Gastroesophageal sphincter (tissue), 3 donors: ENCODE data around the gene ITGBL1.

Experiments
- POLR2A ChIP-seq, 2 donors: fragments of 450-650 bp; IDR thresholded peaks; one replicate each; pipeline ENCODE4 v1.6.1; 2017; ENCODE audit warnings: antibody characterized with exemption in 2 of 2, mild to moderate bottlenecking in 2 of 2, moderate library complexity in 1 of 2
- POLR2AphosphoS5 ChIP-seq: sonication (generic); formaldehyde crosslinking; IDR thresholded peaks from one replicate; pipeline ENCODE4 v1.6.1; 2017; ENCODE audit warnings: antibody characterized with exemption
- TF ChIP-seq, protein P1 (sequence below), 4 experiments: fragments of 200-600 bp in 2 of 4; fragments of 450-650 bp in 2 of 4; sonication (generic) in 1 of 4; IDR thresholded peaks; one replicate each; pipeline ENCODE4 v1.5.1; 2017 to 2019; ENCODE audit warnings: antibody characterized with exemption in 4 of 4, mild to moderate bottlenecking in 2 of 4, moderate library complexity in 2 of 4

DNA sequence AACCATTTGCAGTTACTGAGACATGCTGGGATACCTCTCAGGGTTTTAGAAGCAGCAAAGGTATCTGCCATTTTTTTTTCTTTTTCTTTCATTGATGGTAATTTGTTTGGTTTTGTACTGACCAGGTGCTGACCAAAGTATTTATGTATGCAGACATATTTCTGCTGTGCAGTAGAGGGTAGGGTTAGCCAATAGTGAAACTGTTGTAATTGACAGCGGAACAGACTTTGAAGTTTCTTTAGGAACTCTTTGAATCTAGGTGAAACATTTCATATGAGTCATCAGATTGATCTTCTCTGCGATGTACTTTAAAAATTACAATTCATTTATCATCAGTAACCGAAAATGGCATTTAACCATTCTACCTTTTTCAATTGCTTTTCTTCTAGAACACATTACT is 63.0 kb downstream of the ITGBL1 start:
- TF ChIP-seq POLR2AphosphoS5 (no peak), POLR2A (IDR thresholded peaks at IDR 0.05) (no peak)
- TF ChIP-seq, protein P1, sequence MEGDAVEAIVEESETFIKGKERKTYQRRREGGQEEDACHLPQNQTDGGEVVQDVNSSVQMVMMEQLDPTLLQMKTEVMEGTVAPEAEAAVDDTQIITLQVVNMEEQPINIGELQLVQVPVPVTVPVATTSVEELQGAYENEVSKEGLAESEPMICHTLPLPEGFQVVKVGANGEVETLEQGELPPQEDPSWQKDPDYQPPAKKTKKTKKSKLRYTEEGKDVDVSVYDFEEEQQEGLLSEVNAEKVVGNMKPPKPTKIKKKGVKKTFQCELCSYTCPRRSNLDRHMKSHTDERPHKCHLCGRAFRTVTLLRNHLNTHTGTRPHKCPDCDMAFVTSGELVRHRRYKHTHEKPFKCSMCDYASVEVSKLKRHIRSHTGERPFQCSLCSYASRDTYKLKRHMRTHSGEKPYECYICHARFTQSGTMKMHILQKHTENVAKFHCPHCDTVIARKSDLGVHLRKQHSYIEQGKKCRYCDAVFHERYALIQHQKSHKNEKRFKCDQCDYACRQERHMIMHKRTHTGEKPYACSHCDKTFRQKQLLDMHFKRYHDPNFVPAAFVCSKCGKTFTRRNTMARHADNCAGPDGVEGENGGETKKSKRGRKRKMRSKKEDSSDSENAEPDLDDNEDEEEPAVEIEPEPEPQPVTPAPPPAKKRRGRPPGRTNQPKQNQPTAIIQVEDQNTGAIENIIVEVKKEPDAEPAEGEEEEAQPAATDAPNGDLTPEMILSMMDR (IDR thresholded peaks at IDR 0.05) = no peak
